ENCODE data around the gene MRPS18B. TPM values are rescaled to one million over a fixed set of nuclear protein-coding genes. Genes with fewer than 3 reads are reported as not detected.
A peak's percentile ranks its signal among the peaks of the same experiment; 100 is the strongest.

Gene MRPS18B
- total and polyA plus RNA-seq, 2 donors (not counting 1 experiment from before 2014, with no cell fraction given), result 53.1 to 76.8 TPM

DNA sequence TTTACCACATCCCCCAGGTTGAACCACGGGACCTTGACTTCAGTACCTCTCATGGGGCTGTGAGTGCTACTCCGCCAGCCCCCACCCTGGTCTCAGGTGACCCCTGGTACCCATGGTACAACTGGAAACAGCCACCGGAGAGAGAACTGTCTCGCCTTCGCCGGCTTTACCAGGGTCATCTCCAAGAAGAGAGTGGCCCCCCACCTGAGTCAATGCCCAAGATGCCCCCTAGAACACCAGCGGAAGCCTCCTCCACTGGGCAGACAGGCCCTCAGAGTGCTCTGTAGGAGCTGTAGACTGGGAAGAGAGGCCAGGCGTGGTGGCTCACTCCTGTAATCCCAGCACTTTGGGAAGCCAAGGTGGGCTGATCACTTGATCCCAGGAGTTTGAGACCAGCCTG lies 7.9 kb downstream of the MRPS18B start:
- TF ChIP-seq CTCF (conservative IDR thresholded peaks at IDR 0.05 in 1 of 2, IDR thresholded peaks at IDR 0.05 in 1 of 2; ENCODE audit: low read depth in 1 of 2, low read length in 2 of 2) (no peak), EZH2 (IDR thresholded peaks at IDR 0.05; ENCODE audit: low read length, missing control alignments) (no peak)

DNA sequence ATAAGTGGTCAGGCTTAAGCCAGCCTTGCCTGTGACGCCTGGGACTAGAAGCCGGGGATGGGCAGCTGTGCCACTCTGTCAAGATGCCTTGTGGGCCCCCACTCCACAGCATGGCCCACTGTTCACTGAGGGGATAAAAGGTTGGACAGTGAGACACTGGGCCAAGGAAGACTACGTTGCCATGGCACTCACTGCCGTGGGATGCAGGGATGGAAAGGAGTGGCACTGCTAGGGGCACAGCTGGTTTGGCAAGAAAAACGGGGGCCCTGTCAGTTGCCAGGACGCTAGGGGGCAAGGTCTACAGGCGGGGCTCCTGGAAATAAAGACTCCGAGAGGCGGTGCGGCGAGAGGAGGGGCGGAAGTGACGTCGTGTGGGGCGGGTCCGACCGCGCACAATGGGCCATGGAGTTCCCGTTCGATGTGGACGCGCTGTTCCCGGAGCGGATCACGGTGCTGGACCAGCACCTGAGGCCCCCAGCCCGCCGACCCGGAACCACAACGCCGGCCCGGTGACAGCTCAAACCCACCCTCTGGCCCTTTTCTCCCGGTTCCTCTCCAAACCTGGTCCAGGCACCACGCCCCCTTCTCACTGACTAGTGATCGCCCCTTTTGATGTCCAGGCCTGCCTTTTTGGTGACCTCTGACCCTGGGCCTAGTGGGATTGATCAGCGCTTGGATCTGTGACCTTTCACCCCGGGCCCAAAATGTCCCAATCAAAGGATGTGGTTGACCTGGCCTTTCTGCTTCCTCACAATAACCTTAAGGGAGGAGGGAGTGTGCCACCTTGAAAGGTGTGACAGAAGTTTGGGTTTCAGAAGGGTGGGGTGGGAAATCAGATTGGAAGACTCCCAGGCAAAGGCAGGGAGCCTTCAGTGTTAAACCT lies 9.1 kb downstream of the MRPS18B start, which contains the start of gene ATAT1:
TSS of gene ATAT1 (plus strand) at position 391 of the 883 bp plus-strand sequence.
- no peaks in the 10 kb centered on the region for H4K20me1 ChIP-seq (ENCODE audit: control insufficient read depth, extremely low read depth, insufficient read depth, low read length)
- no peaks in the 10 kb centered on the region for H3K9me3 ChIP-seq (ENCODE audit: control insufficient read depth, insufficient read depth, low read depth, low read length)
- peak within 1 kb of the TSS; percentile 73 to 88 (median 82) for H3K4me3 ChIP-seq (replicated peaks in 1 of 4; ENCODE audit: control extremely low read depth in 1 of 4, insufficient read depth in 1 of 4, low read depth in 3 of 4, low read length in 4 of 4)
- peaks cover 9% of the 10 kb centered on the region for H3K4me1 ChIP-seq (ENCODE audit: control insufficient read depth, extremely low read depth, insufficient read depth, low read length)
- peak within 1 kb of the TSS; percentile 90 for H2AFZ ChIP-seq (ENCODE audit: low read length)
- H3K79me2 ChIP-seq (ENCODE audit: control insufficient read depth, insufficient read depth, low read length), result peaks cover 7% of the 10 kb centered on the region
- peak within 1 kb of the TSS; percentile 84 for H3K9ac ChIP-seq (ENCODE audit: insufficient read depth, low read length)
- H3K4me2 ChIP-seq (ENCODE audit: extremely low read depth, insufficient read depth, low read length), result peak within 1 kb of the TSS; percentile 100
- H3K36me3 ChIP-seq (ENCODE audit: control insufficient read depth, insufficient read depth, low read length), result peaks cover 13% of the 10 kb centered on the region
- peak; percentile 28 to 39 for TF ChIP-seq CTCF (conservative IDR thresholded peaks at IDR 0.05 in 1 of 2, IDR thresholded peaks at IDR 0.05 in 1 of 2; ENCODE audit: low read depth in 1 of 2, low read length in 2 of 2)
- no peak for TF ChIP-seq EZH2 (IDR thresholded peaks at IDR 0.05; ENCODE audit: low read length, missing control alignments)
- H3K27ac ChIP-seq (ENCODE audit: insufficient read depth, low read length), result peak within 1 kb of the TSS; percentile 93
- no peaks in the 10 kb centered on the region for H3K27me3 ChIP-seq (ENCODE audit: control insufficient read depth, insufficient read depth, low read length)
- DNase-seq (ENCODE audit: low read depth in 2 of 2), result peak; percentile 67 to 76

More for the DNA sequence above, 7.9 kb downstream of the MRPS18B start:
- Histone ChIP-seq H3K9ac (ENCODE audit: insufficient read depth, low read length) (no peak overlapping the region), H3K4me1 (ENCODE audit: control insufficient read depth, extremely low read depth, insufficient read depth, low read length) (peaks cover 9% of the 10 kb centered on the region), H3K27ac (ENCODE audit: insufficient read depth, low read length) (no peak overlapping the region), H3K27me3 (ENCODE audit: control insufficient read depth, insufficient read depth, low read length) (no peaks in the 10 kb centered on the region), H4K20me1 (ENCODE audit: control insufficient read depth, extremely low read depth, insufficient read depth, low read length) (no peaks in the 10 kb centered on the region), H3K79me2 (ENCODE audit: control insufficient read depth, insufficient read depth, low read length) (peaks cover 7% of the 10 kb centered on the region), H3K36me3 (ENCODE audit: control insufficient read depth, insufficient read depth, low read length) (peaks cover 17% of the 10 kb centered on the region), H2AFZ (ENCODE audit: low read length) (no peak overlapping the region), H3K9me3 (ENCODE audit: control insufficient read depth, insufficient read depth, low read depth, low read length) (no peaks in the 10 kb centered on the region), H3K4me2 (ENCODE audit: extremely low read depth, insufficient read depth, low read length) (no peak overlapping the region), H3K4me3 (replicated peaks in 1 of 4; ENCODE audit: control extremely low read depth in 1 of 4, insufficient read depth in 1 of 4, low read depth in 3 of 4, low read length in 4 of 4) (no peak overlapping the region)
- no peak for DNase-seq (ENCODE audit: low read depth in 2 of 2)

DNA sequence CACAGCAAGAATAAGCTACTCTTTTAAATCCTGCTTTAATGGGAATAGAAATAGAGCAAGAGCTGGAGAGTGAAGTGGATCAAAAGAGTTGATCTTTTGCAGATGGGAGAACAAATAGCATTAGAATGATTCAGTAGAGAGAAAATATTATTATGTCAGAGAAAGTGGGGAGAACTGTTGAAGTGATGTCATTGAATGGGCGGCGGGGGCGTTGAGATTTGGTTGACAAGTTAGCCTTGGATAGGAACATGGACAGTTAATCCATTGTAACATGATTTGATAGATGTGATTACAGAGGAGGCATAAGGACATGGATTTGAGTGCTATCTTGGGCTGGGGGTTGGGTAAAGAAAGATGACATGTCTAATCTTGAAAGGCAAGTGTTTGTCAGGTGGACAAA lies 18.2 kb downstream of the MRPS18B start:
- DNase-seq (ENCODE audit: low read depth in 2 of 2), result no peak
- no peak for TF ChIP-seq CTCF (conservative IDR thresholded peaks at IDR 0.05 in 1 of 2, IDR thresholded peaks at IDR 0.05 in 1 of 2; ENCODE audit: low read depth in 1 of 2, low read length in 2 of 2)
- no peak for TF ChIP-seq EZH2 (IDR thresholded peaks at IDR 0.05; ENCODE audit: low read length, missing control alignments)
- H3K36me3 ChIP-seq (ENCODE audit: control insufficient read depth, insufficient read depth, low read length), result peaks cover 2% of the 10 kb centered on the region
- no peaks in the 10 kb centered on the region for H3K27me3 ChIP-seq (ENCODE audit: control insufficient read depth, insufficient read depth, low read length)
- no peak overlapping the region for H3K9ac ChIP-seq (ENCODE audit: insufficient read depth, low read length)
- H3K4me3 ChIP-seq (replicated peaks in 1 of 4; ENCODE audit: control extremely low read depth in 1 of 4, insufficient read depth in 1 of 4, low read depth in 3 of 4, low read length in 4 of 4), result no peak overlapping the region
- no peak overlapping the region for H2AFZ ChIP-seq (ENCODE audit: low read length)
- H3K27ac ChIP-seq (ENCODE audit: insufficient read depth, low read length), result no peak overlapping the region
- no peaks in the 10 kb centered on the region for H3K79me2 ChIP-seq (ENCODE audit: control insufficient read depth, insufficient read depth, low read length)
- no peaks in the 10 kb centered on the region for H3K9me3 ChIP-seq (ENCODE audit: control insufficient read depth, insufficient read depth, low read depth, low read length)
- no peaks in the 10 kb centered on the region for H3K4me1 ChIP-seq (ENCODE audit: control insufficient read depth, extremely low read depth, insufficient read depth, low read length)
- no peak overlapping the region for H3K4me2 ChIP-seq (ENCODE audit: extremely low read depth, insufficient read depth, low read length)
- no peaks in the 10 kb centered on the region for H4K20me1 ChIP-seq (ENCODE audit: control insufficient read depth, extremely low read depth, insufficient read depth, low read length)
